IPS-15b (cell line): ENCODE measurements around the gene RGS7.

Experiments used
- H3K27me3 ChIP-seq: one replicate; pipeline ENCODE4 v1.6.1; 2013; ENCODE audit warnings: low read length; ENCODE audit not compliant: control insufficient read depth, insufficient read depth
- H3K36me3 ChIP-seq: one replicate; pipeline ENCODE4 v1.6.1; 2013; ENCODE audit warnings: low read length; ENCODE audit not compliant: control insufficient read depth, insufficient read depth
- H3K4me1 ChIP-seq: one replicate; pipeline ENCODE4 v1.6.1; 2013; ENCODE audit warnings: mild to moderate bottlenecking, low read length; ENCODE audit not compliant: control insufficient read depth, insufficient read depth
- H3K4me3 ChIP-seq: one replicate; pipeline ENCODE4 v1.5.1; 2013; ENCODE audit warnings: low read depth, low read length
- H3K9ac ChIP-seq: one replicate; pipeline ENCODE4 v1.6.1; 2013; ENCODE audit warnings: low read depth, mild to moderate bottlenecking, low read length
- H3K9me3 ChIP-seq: one replicate; pipeline ENCODE4 v1.6.1; 2013; ENCODE audit warnings: mild to moderate bottlenecking, low read length; ENCODE audit not compliant: control insufficient read depth, insufficient read depth

Gene RGS7

GRCh38 chr1:241063276-241063675 is 293.7 kb downstream of the RGS7 start:
- H3K9me3 ChIP-seq = no peaks in the 10 kb centered on the region
- H3K9ac ChIP-seq = no peak overlapping the region
- H3K36me3 ChIP-seq = no peaks in the 10 kb centered on the region
- no peaks in the 10 kb centered on the region for H3K27me3 ChIP-seq
- H3K4me1 ChIP-seq = peaks cover 17% of the 10 kb centered on the region
- H3K4me3 ChIP-seq = no peak overlapping the region

DNA sequence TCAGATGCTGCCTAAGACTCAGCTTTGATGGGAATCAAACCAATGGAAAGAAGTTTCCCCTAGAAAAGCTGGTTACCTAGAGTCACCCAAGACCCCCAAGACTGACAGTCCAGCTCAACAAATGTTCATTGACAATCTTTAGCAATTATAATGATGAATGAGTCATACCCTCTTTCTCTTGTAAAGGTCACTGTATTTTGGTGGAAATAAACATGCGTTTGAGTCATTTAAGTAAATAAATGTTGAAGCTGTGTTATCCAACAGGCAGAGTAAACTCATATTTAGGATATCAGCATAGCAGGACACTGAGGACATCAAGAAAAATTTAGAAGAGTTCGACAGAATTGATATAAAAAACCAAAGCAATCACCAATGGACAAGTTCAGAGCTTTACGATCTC is 295.9 kb downstream of the RGS7 start:
- H3K36me3 ChIP-seq = no peaks in the 10 kb centered on the region

DNA sequence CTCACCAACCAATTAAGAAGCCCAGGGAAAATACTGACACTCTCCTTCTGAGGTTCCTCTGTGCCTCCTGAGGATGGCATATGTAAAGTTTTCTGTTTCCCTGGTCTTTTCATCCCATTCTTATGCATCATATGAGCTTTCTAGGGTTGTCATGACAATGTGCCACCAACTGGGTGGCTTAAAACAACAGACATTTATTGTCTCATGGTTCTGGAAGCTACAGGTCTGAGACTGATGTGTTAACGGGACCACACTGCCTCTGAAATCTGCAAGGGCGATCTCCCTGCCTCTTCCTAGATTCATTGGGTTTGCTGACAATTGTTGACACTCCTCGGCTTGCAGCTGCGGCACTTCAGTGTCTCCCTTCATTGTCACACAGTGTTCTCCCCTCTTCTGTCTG is 308.4 kb downstream of the RGS7 start:
- Histone ChIP-seq H3K9me3 (no peaks in the 10 kb centered on the region), H3K9ac (no peak overlapping the region), H3K4me1 (no peaks in the 10 kb centered on the region), H3K4me3 (no peak overlapping the region), H3K27me3 (no peaks in the 10 kb centered on the region), H3K36me3 (no peaks in the 10 kb centered on the region)

More for the DNA sequence above, 295.9 kb downstream of the RGS7 start:
- Histone ChIP-seq H3K4me3 (no peak overlapping the region), H3K27me3 (no peaks in the 10 kb centered on the region), H3K4me1 (peaks cover 9% of the 10 kb centered on the region), H3K9me3 (no peaks in the 10 kb centered on the region), H3K9ac (no peak overlapping the region)

GRCh38 chr1:241045659-241046058 is 311.3 kb downstream of the RGS7 start:
- no peaks in the 10 kb centered on the region for H3K27me3 ChIP-seq
- H3K4me1 ChIP-seq = no peaks in the 10 kb centered on the region
- no peak overlapping the region for H3K9ac ChIP-seq
- H3K9me3 ChIP-seq = no peaks in the 10 kb centered on the region
- H3K36me3 ChIP-seq = no peaks in the 10 kb centered on the region
- no peak overlapping the region for H3K4me3 ChIP-seq

DNA sequence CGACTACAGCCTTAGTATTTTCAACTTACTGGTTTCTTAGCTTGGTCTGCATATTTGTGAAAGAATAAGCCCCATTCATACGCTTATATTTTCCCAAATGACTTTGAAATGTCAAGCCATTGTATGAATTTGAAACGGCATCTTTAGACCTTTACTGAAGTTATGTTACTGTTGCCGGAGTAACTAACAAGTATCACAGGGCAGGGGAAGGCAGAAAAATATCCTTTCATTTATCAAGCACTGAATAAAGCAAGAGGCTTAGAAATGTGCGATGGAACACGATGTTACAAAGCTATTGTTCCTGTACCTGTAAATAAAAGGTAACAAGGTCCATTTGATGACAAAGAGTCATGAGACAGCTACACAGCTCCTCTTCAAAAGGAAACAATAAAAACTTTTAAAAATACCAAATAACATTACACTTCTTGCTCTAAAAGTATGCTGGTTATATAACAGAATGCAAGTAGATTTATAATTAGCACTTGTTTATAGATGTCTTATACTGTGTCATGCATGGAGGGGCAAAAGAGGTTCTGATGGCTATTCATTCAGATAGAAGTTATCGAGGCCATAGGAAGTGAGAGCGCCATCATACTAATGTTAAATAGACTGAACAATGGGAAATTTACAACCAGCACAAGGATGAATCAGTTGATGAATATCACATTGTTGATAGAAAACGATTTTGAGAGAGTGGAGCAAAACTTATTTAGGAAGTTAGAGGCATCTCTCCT is 322.6 kb downstream of the RGS7 start:
- Histone ChIP-seq H3K4me3 (no peak overlapping the region), H3K4me1 (peaks cover 8% of the 10 kb centered on the region), H3K9ac (no peak overlapping the region), H3K27me3 (no peaks in the 10 kb centered on the region), H3K9me3 (no peaks in the 10 kb centered on the region), H3K36me3 (no peaks in the 10 kb centered on the region)

DNA sequence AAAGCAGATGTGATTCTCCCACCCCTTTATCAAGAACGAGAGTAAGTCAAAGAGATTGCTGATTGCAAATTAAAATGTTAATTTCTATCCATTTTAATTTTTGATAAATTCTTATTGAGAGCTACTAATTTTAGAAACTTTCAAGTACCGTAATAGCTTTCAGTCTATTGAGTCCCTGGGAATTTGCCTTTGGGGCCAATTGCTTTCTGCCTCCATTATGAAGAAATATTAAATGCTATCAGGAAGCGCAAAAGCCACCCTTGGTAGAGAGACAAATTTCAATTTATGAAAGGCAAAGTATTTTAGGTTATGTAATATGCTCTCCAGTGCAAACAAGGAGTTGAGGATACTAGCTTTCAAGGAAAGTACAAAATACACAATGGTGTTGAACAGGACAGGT is 332.2 kb downstream of the RGS7 start:
- Histone ChIP-seq H3K27me3 (no peaks in the 10 kb centered on the region), H3K36me3 (no peaks in the 10 kb centered on the region), H3K9ac (no peak overlapping the region), H3K9me3 (no peaks in the 10 kb centered on the region), H3K4me1 (no peaks in the 10 kb centered on the region), H3K4me3 (no peak overlapping the region)

DNA sequence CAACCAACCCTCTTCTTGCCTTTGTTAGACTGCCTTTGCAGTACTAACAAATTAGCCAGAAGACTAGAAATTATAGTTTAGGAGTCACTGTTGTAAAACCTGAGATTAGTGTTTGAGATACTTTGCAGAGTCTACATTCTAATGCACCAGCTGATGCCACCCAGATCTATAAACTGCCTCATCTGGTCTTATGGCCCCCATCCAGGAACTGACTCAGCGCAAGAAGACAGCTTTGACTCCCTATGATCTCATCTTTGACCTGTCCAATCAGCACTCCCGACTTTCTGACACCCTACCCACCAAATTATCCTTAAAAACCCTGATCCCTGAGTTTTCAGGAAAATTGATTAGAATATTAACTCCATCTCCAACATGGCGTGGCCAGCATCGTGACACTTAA is 334.6 kb downstream of the RGS7 start:
- Histone ChIP-seq H3K27me3 (no peaks in the 10 kb centered on the region), H3K4me1 (no peaks in the 10 kb centered on the region), H3K9ac (no peak overlapping the region), H3K36me3 (no peaks in the 10 kb centered on the region), H3K9me3 (no peaks in the 10 kb centered on the region), H3K4me3 (no peak overlapping the region)

GRCh38 chr1:241020851-241021697 is 335.9 kb downstream of the RGS7 start:
- Histone ChIP-seq H3K9me3 (no peaks in the 10 kb centered on the region), H3K36me3 (no peaks in the 10 kb centered on the region), H3K4me1 (no peaks in the 10 kb centered on the region), H3K9ac (no peak overlapping the region), H3K27me3 (no peaks in the 10 kb centered on the region), H3K4me3 (no peak overlapping the region)

DNA sequence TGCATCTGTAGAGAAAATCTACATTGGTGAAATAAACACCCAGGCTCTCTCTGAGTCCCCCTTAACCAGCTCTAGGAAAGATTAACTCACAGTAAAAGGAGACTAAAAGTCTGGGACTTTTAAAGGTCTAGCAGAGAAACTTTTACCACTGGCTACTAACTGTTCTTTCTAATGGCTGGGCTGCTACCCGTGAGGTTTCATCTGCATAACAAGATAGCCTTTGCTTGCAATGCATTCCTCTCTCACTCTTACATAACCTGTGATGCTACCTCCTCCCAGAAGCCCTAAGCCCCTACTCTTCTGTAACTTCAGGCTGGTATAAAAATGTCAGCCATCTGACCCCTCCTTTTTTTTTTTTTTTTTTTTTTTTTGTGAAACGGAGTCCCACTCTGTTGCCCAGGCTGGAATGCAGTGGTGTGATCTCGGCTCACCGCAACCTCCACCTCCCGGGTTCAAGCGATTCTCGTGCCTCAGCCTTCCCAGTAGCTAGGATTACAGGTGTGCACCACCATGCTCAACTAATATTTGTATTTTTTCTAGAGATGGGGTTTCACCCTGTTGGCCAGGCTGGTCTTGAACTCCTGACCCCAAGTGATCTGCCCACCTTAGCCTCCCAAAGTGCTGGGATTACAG is 344.2 kb downstream of the RGS7 start:
- Histone ChIP-seq H3K27me3 (no peaks in the 10 kb centered on the region), H3K9ac (no peak overlapping the region)

GRCh38 chr1:241007668-241008067 is 349.3 kb downstream of the RGS7 start:
- H3K9ac ChIP-seq = no peak overlapping the region
- no peak overlapping the region for H3K4me3 ChIP-seq
- H3K4me1 ChIP-seq = peaks cover 21% of the 10 kb centered on the region
- H3K36me3 ChIP-seq = no peaks in the 10 kb centered on the region
- no peaks in the 10 kb centered on the region for H3K9me3 ChIP-seq
- H3K27me3 ChIP-seq = no peaks in the 10 kb centered on the region

More for the DNA sequence above, 344.2 kb downstream of the RGS7 start:
- no peaks in the 10 kb centered on the region for H3K36me3 ChIP-seq
- no peaks in the 10 kb centered on the region for H3K9me3 ChIP-seq
- peaks cover 22% of the 10 kb centered on the region for H3K4me1 ChIP-seq
- no peak overlapping the region for H3K4me3 ChIP-seq

- no peaks in the 10 kb centered on the region for H3K4me1 ChIP-seq
- no peaks in the 10 kb centered on the region for H3K27me3 ChIP-seq
- H3K4me3 ChIP-seq = no peak overlapping the region
- no peaks in the 10 kb centered on the region for H3K9me3 ChIP-seq
- no peak overlapping the region for H3K9ac ChIP-seq
- no peaks in the 10 kb centered on the region for H3K36me3 ChIP-seq
These were observed 357.2 kb downstream of the RGS7 start for GRCh38 chr1:240999826-241000225.
